RWPE2 (cell line): Measurements from ENCODE around the gene LMCD1.

Experiments
- ATAC-seq: fragments of 200-7000 bp; cut with Tn5 transposase; 3 replicates; pipeline ENCODE4 v1.9.1; 2021; ENCODE audit warnings: low read depth
- DNase-seq: peaks from one replicate; pipeline ENCODE4 v3.0.0-alpha.2; 2020; ENCODE audit warnings: low spot score
- H3K27ac ChIP-seq: fragments of 450-650 bp; 2 replicates; pipeline ENCODE4 v1.5.1; 2017; ENCODE audit warnings: mild to moderate bottlenecking; ENCODE audit not compliant: poor library complexity, severe bottlenecking
- H3K27me3 ChIP-seq: fragments of 250-450 bp; sonication (Bioruptor Pico); 2 replicates; pipeline ENCODE4 v1.5.1; 2021; ENCODE audit warnings: mild to moderate bottlenecking, moderate library complexity; ENCODE audit not compliant: insufficient read depth, poor library complexity, severe bottlenecking
- H3K36me3 ChIP-seq: fragments of 250-450 bp; sonication (Bioruptor Pico); 2 replicates; pipeline ENCODE4 v1.5.1; 2020; ENCODE audit warnings: low read depth, mild to moderate bottlenecking, moderate library complexity
- H3K4me1 ChIP-seq: fragments of 250-450 bp; sonication (Bioruptor Pico); 2 replicates; pipeline ENCODE4 v1.5.1; 2021; ENCODE audit warnings: mild to moderate bottlenecking, moderate library complexity; ENCODE audit not compliant: insufficient read depth, poor library complexity, severe bottlenecking
- H3K4me3 ChIP-seq: fragments of 250-450 bp; sonication (Bioruptor Pico); 2 replicates; pipeline ENCODE4 v1.5.1; 2021; ENCODE audit warnings: mild to moderate bottlenecking, moderate library complexity; ENCODE audit not compliant: severe bottlenecking
- H3K9me3 ChIP-seq: fragments of 250-450 bp; sonication (Bioruptor Pico); 2 replicates; pipeline ENCODE4 v1.5.1; 2021; ENCODE audit warnings: mild to moderate bottlenecking, moderate library complexity; ENCODE audit not compliant: severe bottlenecking
- TF ChIP-seq, protein P1 (sequence below): fragments of 450-650 bp; IDR thresholded peaks from one replicate; pipeline ENCODE4 v1.5.1; 2017; ENCODE audit warnings: mild to moderate bottlenecking, moderate library complexity; ENCODE audit not compliant: poor library complexity, severe bottlenecking

Gene LMCD1

DNA sequence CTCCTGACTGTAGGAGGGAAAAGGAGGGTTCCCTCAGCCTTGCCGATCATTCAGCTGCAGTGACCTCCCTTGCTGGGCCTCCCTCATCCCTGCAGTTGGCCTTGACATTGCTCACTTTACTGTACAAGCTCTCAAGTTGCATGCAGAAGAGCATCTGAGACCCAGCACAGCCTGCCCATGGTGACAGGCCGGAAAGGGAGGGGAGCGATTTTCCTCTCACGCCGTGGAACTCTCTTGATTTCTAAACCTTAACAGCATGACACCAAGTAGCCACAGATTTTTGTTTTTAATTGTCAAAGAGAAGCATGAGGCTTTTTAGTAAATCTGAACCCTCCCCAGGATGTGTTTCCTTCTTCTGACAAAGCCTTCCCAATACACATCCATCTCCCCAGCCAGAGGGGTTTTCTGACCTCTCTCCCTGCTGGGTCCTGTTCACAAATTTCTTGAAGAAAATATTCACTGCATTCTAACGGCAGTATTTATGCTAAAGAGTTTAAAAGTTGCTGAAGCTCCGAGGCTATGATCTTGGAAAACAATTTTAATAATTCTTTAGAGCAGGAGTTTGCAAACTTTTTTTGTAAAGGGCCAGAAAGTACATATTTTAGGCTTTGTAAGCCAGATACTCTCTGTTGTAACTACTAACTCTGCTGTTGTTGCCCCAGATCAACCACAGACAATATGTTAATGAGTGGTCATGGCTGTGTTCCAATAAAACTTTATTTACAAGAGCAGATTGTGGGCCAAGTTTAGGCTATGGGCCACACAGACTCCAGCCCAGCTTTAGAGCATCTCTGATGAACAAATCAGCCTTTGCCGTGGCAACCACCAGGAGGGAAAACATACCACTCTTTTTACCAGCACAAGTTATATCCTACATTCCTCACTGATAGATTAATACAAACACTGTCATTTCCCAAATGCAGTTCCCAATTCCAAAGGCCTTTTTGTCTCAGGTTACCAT is 34.8 kb downstream of the LMCD1 start:
- ATAC-seq, result no peak
- H3K27ac ChIP-seq, result no peak overlapping the region

GRCh38 chr3:8537440-8537839 is 35.8 kb downstream of the LMCD1 start:
- Histone ChIP-seq H3K27ac (no peak overlapping the region), H3K36me3 (peaks cover 10% of the 10 kb centered on the region; the same call in 1 of the 2 replicates), H3K4me3 (no peak overlapping the region), H3K27me3 (no peaks in the 10 kb centered on the region), H3K4me1 (peaks cover under 1% of the 10 kb centered on the region), H3K9me3 (no peaks in the 10 kb centered on the region)
- ATAC-seq, result no peak
- DNase-seq, result no peak
- TF ChIP-seq, protein P1, sequence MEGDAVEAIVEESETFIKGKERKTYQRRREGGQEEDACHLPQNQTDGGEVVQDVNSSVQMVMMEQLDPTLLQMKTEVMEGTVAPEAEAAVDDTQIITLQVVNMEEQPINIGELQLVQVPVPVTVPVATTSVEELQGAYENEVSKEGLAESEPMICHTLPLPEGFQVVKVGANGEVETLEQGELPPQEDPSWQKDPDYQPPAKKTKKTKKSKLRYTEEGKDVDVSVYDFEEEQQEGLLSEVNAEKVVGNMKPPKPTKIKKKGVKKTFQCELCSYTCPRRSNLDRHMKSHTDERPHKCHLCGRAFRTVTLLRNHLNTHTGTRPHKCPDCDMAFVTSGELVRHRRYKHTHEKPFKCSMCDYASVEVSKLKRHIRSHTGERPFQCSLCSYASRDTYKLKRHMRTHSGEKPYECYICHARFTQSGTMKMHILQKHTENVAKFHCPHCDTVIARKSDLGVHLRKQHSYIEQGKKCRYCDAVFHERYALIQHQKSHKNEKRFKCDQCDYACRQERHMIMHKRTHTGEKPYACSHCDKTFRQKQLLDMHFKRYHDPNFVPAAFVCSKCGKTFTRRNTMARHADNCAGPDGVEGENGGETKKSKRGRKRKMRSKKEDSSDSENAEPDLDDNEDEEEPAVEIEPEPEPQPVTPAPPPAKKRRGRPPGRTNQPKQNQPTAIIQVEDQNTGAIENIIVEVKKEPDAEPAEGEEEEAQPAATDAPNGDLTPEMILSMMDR, result no peak

More for the DNA sequence above, 34.8 kb downstream of the LMCD1 start:
- H3K27me3 ChIP-seq, result no peaks in the 10 kb centered on the region
- no peak overlapping the region for H3K4me3 ChIP-seq
- peaks cover 10% of the 10 kb centered on the region; the same call in 1 of the 2 replicates for H3K36me3 ChIP-seq
- TF ChIP-seq, protein P1, result no peak
- no peak for DNase-seq
- H3K4me1 ChIP-seq, result peaks cover 8% of the 10 kb centered on the region
- H3K9me3 ChIP-seq, result no peaks in the 10 kb centered on the region

DNA sequence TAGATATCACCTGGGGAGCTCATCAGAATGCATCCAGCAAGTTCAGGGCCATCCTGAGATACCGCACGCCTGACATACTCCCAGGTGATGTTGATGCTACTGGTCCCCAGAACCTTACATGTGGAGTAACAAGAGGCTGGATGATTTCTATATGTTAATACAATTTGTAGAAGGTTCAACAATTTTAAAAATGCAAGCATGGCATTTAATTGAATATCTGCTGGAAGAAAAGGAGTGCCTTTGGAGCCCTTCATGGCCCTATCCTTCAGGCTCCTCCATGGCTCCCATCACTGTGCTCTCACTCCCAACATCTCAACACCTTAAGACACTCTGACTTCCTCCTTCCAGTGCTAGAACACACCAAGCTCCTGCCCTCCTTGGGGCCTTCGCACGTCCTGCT is 36.6 kb downstream of the LMCD1 start:
- no peak overlapping the region for H3K27ac ChIP-seq
- ATAC-seq (no peak), DNase-seq (no peak)
- H3K27me3 ChIP-seq, result no peaks in the 10 kb centered on the region
- no peaks in the 10 kb centered on the region for H3K9me3 ChIP-seq
- no peaks in the 10 kb centered on the region for H3K4me1 ChIP-seq
- no peak overlapping the region for H3K4me3 ChIP-seq
- H3K36me3 ChIP-seq, result peaks cover 10% of the 10 kb centered on the region; the same call in 1 of the 2 replicates
- TF ChIP-seq, protein P1, result no peak

- peaks cover 10% of the 10 kb centered on the region; the same call in 1 of the 2 replicates for H3K36me3 ChIP-seq
- DNase-seq, result no peak
Measured at GRCh38 chr3:8538913-8539312, 37.3 kb downstream of the LMCD1 start.

More at GRCh38 chr3:8538913-8539312, 37.3 kb downstream of the LMCD1 start:
- H3K27ac ChIP-seq, result no peak overlapping the region
- no peak overlapping the region for H3K4me3 ChIP-seq
- TF ChIP-seq, protein P1, result no peak
- H3K4me1 ChIP-seq, result no peaks in the 10 kb centered on the region
- no peak for ATAC-seq
- H3K9me3 ChIP-seq, result no peaks in the 10 kb centered on the region
- H3K27me3 ChIP-seq, result no peaks in the 10 kb centered on the region
